Activated CD4-positive, alpha-beta T cell treated with anti-CD3 and anti-CD28 coated beads for 48 hours (primary cell): ENCODE data around the gene PHACTR4.
"Not testable (repeated sequence)": the region's sequence is repeated elsewhere in the genome, so short reads cannot be mapped to it uniquely, and the experiment has no call there.

Source experiments
- DNase-seq: peaks from one replicate; pipeline ENCODE4 v3.0.0-alpha.2; 2020

The PHACTR4 gene

GRCh38 chr1:28437924-28438699 is 68.6 kb downstream of the PHACTR4 start:
- peak; percentile 23 for DNase-seq

DNA sequence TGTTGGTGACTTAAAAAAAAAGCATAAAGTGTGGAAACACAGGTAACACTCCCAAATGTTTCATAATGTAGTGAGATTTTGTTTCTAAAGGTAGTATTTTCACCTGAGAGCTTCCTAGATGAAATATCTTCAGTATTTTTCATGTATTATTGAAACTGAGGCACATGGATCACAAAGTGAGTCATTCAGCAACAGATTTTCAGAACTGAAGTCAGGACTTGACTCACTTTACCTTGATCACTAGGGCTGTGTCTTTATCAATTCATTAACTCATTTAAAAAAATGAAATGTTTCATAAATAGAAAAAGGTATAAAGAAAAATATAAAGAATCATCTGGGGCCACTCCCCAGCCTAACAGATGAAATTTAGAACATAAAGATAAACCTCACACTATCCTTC is 69.8 kb downstream of the PHACTR4 start:
- no peak for DNase-seq

GRCh38 chr1:28441674-28442073 is 72.1 kb downstream of the PHACTR4 start:
- no peak for DNase-seq

GRCh38 chr1:28443550-28443949 is 74.0 kb downstream of the PHACTR4 start:
- DNase-seq = no peak

- no peak for DNase-seq
Measured at GRCh38 chr1:28447679-28448078, 78.1 kb downstream of the PHACTR4 start.

GRCh38 chr1:28448094-28448611 is 78.6 kb downstream of the PHACTR4 start:
- DNase-seq = not testable (repeated sequence)

- DNase-seq = peak; percentile 63
Measured at GRCh38 chr1:28449904-28450303, 80.4 kb downstream of the PHACTR4 start.

GRCh38 chr1:28450561-28450960 is 81.0 kb downstream of the PHACTR4 start:
- no peak for DNase-seq

DNA sequence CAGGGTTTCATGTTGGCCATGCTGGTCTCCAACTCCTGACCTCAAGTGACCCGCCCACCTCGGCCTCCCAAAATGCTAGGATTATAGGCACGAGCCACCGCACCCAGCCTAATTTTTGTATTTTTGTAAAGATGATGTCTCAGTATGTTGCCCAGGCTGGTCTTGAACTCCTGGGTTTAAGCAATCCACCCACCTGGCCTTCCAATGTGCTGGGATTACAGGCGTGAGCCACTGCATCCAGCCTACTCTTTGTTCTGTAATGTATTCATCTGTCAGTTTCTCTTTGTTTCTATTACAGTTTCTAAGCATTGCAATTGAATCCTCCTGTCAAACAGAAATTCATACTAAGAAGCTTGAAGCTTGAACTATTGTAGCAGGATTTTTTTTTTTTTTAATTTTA is 81.5 kb downstream of the PHACTR4 start:
- DNase-seq = no peak

DNA sequence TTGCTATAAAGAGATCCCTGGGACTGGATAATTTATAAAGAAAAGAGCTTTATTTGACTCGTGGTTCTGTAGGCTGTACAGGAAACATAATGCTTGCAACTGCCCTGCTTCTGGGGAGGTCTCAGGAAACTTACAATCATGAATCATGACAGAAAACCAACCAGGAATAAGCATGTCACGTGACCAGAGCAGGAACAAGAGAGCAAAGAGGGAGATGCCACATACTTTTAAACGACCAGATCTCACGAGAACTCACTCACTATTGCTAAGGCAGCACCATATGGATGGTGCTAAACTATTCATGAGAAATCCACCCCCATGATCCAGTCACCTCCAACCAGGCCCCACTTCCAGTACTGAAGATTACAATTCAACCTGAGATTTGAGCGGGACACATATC is 86.5 kb downstream of the PHACTR4 start:
- DNase-seq = peak; percentile 24

GRCh38 chr1:28457678-28458077 is 88.1 kb downstream of the PHACTR4 start:
- no peak for DNase-seq

DNA sequence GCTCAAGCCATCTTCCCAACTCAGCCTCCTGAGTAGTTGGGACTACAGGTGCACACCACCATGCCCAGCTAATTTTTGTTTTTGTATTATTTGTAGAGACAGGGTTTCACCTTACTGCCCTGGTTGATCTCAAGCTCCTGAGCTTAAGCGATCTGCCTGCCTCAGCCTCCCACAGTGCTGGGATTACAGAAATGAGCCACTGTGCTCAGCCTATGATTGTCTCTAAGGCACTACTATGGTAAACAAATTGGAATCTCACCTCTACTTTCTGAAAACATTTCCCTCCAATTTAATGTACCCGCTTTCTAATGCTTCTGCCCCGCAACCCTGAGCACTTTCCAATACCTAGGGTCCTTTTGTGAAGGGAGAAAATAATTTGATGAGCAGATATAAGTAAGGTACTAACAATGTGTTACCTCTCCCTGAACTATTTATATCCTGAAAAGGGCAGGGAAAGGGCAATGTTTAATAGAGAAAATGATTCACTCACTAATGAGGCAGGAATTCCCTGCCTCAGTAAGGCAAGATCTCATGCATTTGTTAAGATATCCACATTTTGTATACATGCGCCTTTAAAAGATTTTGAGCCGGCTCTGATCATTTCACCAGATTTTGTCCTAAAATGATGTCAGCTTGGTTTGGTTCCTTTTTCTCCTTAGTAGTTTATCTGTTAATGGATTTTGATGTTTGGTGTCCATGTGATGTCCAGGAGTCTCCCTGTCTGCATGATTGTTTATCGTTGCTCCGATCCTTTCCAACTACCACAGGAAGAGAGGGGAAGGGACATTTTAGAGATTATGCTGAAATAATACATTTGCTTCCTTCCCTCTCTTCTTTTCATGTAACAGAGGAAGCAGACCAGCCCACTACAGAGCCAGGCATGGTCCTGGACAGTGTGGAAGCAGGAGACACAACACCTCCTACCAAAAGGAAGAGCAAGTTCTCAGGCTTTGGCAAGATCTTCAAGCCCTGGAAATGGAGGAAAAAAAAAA is 89.0 kb downstream of the PHACTR4 start:
- DNase-seq = no peak

- DNase-seq = no peak
Measured at GRCh38 chr1:28466226-28466778, 96.8 kb downstream of the PHACTR4 start.

DNA sequence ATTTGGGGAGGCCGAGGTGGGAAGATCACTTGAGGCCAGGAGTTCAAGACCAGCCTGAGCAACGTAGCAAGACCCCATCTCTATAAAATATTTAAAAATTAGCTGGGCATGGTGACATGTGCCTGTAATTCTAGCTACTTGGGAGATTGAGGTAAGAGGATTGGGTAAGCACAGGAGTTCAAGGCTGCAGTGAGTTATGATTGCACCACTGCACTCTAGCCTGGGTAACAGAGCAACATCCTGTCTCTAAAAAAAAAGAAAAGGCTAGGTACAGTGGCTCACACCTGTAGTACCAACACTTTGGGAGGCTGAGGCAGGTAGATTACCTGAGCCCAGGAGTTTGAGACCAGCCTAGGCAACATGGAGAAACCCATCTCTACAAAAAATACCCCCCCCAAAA is 100.6 kb downstream of the PHACTR4 start:
- DNase-seq = no peak

- DNase-seq = not testable (repeated sequence)
Measured at GRCh38 chr1:28479497-28479896, 110.0 kb downstream of the PHACTR4 start.

DNA sequence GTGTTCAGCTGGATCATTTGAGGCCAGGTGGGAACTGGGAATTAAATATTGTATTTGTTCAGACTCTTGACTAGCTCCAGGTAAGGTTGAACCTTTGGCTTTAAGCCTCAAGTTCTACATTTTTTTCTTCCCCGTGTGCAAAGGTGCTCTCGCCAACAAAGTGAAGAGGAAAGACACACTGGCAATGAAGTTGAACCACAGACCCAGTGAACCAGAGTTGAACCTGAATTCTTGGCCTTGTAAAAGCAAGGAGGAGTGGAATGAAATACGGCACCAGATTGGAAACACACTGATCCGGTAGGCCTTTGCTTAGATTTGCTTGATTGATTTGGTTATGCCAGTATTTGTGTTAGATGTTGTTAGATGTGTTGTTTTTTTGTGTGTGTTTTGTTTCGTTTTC is 110.8 kb downstream of the PHACTR4 start:
- no peak for DNase-seq

DNA sequence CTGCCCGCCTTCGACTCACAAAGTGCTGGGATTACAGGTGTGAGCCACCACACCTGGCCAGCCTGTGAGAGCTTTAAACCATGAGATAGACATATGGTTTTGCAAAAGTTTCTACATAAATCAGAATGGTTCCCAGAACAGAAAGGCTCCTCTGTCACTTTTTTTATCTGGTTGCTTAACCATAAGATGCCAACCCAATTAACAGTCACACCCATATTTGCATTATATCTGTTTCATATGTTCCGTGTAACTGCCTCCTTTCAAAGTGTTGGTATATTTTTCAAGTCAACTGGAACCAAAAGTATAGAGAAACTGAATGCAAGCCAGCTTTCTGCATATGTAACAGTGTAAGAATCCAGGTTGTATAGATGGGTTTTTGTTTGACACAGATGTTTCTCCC is 112.6 kb downstream of the PHACTR4 start:
- no peak for DNase-seq

DNA sequence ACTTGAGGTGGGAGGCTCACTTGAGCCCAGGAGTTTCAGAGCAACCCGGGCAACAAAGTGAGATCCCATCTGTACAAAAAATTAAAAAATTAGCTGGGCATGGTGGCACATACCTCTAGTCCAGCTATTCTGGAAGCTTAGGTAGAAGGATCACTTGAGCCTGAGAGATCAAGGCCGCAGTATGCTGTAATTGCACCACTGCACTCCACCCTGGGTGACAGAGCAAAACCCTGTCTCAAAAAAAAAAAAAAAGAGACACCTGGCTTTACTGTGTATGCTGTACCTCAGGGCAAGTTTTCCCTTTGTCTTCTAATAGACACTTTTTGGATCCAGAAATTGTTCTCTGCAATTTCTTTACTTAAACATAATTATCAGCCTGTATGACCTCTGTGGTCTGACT is 113.2 kb downstream of the PHACTR4 start:
- DNase-seq = no peak

DNA sequence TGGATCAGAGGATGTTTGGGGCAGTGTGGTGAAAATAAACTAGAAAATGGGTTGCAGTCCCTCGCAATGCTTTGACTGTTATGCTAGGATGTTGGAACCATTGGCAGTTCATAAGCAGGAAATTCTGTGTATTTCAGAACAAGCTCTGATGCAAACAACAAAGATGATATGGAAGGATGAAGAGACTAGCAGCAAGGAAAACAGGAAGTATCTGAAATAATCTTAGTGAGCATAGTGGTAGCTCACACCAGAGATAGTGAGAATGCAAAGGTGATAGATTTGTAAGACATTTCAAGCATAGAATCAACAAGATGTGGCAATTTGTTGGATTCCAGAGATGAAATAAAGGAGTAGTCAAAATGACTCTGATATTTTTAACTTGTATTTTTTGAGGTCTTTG is 125.2 kb downstream of the PHACTR4 start:
- DNase-seq = no peak

DNA sequence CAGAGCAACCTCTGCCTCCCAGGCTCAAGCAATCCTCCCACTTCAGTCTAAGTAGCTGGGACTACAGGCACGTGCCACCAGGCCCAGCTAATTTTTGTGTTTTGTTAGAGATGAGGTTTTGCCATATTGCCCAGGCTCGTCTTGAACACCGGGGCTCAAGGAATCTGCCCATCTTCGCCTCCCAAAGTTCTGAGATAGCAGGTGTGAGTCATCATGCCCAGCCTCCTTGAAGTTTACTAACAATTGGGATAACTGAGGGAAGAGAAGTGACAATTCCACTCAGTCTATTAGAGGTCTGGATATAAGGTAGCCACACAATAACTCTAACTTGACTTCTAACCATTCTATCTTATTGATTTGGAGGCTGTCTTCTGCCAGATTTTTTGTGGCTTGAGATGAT is 130.0 kb downstream of the PHACTR4 start:
- no peak for DNase-seq

- no peak for DNase-seq
Measured at GRCh38 chr1:28501925-28502324, 132.4 kb downstream of the PHACTR4 start.

GRCh38 chr1:28503117-28503516 is 133.6 kb downstream of the PHACTR4 start:
- DNase-seq = no peak
